Glomerular visceral epithelial cell (primary cell): ENCODE results near the gene TMC3.
A peak's percentile ranks its signal among the peaks of the same experiment; 100 is the strongest.
"Not testable (repeated sequence)": the region's sequence is repeated elsewhere in the genome, so short reads cannot be mapped to it uniquely, and the experiment has no call there.

Experiments
- DNase-seq: peaks from one replicate; pipeline ENCODE4 v3.0.0-alpha.2; 2016; ENCODE audit errors: extremely low spot score

Gene TMC3

DNA sequence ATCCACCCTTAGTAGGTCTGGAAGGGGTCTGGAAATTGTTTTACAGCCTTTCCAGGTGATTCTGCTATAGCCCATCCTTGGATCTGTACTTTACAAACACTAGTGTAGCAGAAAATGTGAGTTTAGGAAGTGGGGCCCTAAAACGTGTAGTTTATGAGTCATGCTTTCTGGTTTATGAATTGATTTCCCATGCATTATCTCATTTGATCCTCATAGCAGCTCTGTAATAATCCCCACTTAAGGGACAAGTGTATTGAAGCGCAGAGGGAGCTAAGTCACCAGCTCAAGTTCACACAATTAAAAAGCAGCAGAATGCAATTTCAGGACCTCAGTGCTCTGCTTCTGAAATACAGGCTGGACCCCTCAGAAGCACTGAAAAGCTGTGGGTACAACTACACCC is 27.4 kb downstream of the TMC3 start:
- DNase-seq = no peak

- DNase-seq = no peak
These were observed 30.6 kb downstream of the TMC3 start for GRCh38 chr15:81343371-81343770.

DNA sequence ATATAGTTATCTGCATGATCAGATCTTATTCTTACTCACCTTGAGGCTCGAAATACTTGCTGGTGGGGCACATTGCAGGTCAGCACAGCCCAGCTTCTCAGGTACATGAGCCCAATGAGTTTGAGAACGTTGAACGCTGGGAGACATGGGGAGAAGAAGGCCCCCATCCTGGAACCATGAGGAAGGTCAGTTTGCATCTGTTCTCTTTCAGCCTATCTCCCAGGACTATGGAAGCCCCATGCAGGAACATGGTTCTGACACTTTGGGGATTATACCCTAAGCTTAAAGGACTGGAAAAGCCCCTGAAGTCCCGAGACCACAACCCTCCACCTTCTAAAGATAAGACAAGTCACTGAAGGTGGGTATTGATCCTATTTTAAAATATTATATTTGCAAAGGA is 32.7 kb downstream of the TMC3 start:
- DNase-seq = no peak

GRCh38 chr15:81339851-81340250 is 34.2 kb downstream of the TMC3 start:
- no peak for DNase-seq

- DNase-seq = no peak
These were observed 34.7 kb downstream of the TMC3 start for GRCh38 chr15:81339321-81339720.

DNA sequence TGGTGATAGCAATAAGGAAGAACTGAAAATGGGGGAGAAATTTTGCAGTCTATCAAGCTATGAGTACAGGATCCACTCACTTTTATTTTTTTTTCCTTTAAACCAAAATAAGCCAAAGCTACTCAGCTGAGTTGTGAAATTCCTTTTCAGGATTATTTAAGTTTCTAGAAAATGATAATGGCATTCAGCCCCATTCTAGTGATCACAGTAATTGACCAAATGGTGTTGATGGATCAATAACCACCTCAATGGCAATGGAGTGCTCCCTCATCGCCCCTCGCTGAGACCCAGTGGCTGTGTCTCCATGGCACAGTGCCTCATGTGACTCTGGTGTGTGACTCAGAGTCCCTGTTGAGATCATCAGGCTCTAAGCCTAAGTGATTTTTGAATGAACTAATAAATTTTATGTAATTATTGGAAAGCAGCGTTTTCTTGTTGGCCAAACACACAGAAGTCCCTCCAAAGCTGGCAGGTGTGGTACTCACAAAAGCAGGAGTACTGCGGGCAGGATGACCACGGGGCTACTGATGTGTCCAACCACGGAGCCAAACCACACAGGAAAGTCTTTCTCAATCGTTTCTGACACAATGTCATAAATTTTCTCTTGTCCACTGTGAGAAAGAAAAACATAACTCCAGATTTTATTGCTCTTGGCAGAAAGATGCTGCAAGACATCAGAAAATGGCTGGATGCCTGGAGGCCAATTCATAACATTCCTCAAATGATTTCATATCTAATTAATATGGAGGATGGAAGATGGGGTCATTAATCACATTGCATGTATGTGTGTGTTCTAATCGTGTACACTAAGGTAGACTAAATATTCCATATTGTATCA is 35.6 kb downstream of the TMC3 start:
- peak; percentile 81 for DNase-seq

DNA sequence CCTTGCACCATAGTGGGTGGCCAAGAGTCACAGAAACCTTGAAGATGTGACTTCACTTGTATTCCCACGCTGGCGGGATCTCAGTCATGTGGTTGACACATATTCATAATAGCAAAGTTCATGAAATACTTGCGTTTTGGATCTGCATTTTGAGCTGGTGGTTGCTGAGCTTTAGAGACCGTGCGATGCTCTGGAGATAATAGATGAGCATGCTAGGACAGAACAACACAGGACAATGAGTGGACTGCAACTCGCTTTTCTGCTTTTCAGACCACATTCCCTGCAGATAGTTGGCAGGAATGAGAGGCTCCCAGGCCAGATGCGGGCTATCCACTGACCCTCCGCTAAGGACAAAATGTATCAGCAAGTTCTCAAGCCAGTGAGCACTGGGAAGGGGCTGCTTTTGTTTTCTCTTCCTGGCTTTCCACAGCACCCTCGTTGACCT is 36.3 kb downstream of the TMC3 start:
- no peak for DNase-seq

DNA sequence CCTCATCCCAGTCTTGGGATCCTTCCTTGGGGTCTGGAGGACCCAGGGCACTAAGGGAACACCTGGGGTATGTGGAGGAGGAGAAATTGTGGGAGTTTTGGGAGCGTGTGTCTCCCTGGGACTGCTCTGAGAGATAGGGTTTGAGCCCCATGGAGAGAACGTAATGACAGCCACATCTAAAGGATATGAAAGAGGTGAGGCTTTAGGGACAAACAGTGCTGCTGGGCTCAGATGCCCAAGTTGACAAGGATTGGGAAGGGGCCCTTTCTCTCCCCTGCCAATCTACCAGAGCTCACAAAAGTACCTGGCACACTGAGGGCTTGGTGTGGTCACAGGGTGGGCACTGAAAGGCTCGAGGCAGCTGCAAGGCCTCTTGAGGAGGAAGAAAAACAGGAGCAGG is 36.8 kb downstream of the TMC3 start:
- no peak for DNase-seq

- no peak for DNase-seq
These were observed 37.4 kb downstream of the TMC3 start for GRCh38 chr15:81336568-81336967.

- no peak for DNase-seq
These were observed 38.4 kb downstream of the TMC3 start for GRCh38 chr15:81335631-81336030.

DNA sequence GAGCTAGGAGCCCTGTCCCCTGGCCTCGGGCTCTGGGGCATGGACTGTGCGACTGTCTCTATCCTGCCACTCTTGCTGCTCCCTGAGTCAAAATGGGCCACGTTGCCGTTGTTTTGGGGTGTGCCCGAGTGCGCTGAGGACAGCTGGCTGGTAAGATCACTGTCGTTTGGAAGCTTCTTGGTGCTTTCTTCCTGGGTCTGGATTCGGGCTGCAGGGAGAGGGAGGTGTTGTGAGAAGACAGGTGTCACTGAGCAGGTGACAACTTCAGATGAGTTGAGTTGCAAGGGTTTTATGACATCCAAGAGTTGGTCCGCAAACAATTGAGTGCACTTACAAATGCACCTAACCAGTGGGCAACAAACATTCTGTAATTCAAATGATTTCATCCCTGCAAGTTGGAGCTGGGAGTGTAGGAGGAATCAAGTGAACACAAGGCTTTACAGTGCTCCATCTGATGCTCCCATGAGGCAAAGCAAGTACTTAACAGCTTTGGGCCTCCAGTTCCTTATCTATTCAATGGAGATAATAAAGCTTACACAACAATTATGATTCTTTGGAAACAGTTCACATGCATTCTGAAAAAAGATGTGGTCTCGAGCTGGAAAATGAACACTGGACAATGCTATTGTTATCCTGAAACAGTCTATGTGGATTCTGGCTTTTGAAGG is 39.1 kb downstream of the TMC3 start:
- no peak for DNase-seq

DNA sequence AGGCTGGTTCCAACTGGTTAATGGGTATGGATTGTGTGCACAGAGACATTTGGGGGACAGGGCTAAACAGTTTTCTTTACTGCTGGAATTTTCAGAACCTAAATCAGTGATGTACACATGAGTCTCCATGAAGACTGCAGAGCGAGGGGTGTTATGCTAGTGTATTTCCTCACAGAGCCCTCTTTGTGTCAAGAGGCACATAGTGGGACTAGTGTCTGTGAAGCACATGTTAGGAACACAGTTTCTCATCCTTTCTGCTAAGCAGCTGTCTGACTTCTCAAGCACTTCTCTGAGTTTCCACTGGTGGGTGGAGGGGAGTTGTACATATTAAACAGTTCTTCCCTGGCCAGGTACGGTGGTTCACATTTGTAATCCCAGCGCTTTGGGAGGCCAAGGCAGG is 40.6 kb downstream of the TMC3 start:
- no peak for DNase-seq

DNA sequence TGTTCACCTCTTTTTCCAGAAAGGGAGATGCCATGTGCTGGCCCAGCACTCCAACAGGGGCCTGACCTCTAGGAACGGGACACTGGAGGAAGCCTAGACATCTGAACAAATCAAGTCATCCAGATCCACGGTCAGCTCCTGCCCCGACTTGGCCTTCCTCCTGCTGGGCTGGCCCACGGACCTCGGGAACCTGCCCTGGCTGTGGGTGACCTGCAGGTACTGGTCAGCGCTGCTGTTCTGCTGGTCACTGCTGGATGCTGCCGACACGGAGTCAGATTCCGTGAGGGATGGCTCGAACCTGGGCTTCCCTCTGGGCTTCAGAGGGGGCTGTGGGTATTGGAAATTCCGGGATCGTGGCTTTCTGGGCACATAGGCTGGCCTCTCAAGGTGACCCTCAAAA is 41.7 kb downstream of the TMC3 start:
- no peak for DNase-seq

DNA sequence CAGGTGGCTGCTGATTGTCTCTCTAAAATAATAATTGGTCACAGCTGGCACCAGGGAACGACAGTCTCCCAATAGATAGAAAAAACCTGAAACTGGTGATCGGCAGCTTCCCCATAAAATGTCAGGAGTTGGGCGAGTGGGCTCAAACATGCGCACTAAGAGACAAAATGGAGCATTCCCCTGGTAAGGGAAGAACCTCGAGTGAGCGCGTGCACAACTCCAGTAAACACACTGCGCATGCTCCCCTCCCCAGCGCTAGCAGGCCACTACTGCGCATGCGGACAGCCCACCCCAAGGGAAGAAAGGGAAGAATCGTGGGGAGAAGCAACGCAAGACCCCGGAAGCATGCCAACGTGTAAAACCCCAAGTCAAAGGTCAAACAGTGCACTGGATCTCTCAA is 42.4 kb downstream of the TMC3 start:
- DNase-seq = no peak

GRCh38 chr15:81331141-81331540 is 42.9 kb downstream of the TMC3 start:
- DNase-seq = not testable (repeated sequence)

GRCh38 chr15:81330366-81331090 is 43.5 kb downstream of the TMC3 start:
- no peak for DNase-seq

DNA sequence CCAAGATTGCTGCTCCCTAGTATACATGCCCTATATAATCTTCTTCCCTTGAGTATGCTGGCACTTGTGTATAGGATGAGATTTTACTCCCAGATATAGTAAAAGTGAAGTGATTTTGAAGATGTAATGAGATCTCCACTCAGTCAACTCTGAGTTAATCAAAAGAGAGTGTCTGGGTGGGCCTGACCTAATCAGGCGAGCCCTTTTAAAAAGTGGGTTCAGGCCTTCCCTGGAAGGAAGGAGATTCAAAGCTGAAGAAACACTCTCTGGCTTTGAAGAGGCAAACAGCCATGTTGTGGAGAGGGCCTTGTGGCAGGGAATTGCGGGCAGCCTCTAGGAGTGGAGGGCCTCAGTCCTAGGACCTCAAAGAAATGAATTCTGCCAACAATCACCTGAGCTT is 44.6 kb downstream of the TMC3 start:
- DNase-seq = no peak

DNA sequence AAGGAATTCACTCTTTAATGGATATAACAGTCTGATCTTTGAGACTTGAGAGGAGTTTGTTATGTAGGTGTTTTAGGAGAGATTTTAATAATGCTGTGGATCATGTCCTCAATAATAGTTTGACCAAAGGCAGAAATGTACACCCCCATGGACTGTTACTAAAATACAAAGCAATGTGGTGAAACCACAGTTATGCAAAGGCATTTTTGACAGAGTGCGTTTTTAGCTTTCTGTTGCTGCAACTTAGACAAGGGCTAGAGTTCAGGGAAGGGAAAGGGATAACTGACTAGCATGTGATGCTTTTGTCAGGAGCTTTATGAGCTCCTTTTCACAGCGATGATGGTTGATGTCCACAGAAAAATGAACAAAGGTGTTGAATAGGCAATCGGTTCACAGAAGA is 46.5 kb downstream of the TMC3 start:
- peak; percentile 79 for DNase-seq

- peak; percentile 33 for DNase-seq
These were observed 47.4 kb downstream of the TMC3 start for GRCh38 chr15:81326466-81327212.

DNA sequence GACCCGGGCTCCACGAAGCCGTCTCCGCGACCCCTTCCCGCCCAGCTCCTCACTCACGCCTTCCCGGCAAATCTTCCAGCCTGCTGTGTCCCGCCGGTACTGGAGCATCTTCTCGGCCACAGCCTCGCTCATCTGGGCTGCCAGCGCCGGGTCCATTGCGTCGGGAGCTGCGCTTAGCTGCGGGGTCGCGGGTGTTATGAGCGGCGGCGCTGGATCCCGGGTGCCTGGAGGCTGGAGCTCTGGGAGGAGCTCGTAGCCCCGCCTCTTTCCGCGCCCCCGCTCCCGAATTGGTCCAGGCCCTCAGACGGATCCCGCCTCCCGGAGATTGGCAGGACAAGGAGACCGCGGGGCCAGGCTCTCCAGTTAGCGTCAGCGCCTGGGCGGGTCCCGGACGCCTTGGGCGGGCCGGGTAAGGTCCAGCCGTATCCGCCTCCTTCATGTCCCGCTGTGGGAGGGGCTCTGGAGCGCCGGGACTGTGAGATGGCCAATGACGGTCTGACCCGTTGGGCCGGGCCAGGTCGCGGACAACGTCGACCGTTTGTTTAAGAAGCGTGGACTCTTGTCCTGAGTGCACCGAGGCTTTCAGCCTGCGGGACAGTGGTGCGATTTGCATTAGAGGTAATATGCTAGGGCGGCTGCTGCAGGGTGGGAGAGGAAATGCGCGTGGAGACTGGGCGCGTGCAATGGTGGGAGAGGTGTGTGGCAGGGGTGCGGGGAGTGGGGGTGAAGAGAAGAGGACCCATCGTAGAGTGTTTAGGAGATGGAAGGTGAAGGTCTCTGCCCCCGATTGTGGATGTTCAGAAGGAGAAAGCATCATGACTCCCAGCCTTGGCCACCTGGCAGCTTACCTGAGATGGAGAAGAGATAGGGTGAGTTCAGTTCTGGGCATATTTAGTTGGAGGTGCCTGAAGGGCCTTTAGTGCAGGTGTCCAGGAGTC is 49.8 kb downstream of the TMC3 start, which contains the start of gene STARD5:
Gene STARD5 (minus strand): TSS at position 198 of the 938 bp plus-strand sequence. CDS start 42 bp downstream, at position 156.
- DNase-seq = peak; percentile 97

DNA sequence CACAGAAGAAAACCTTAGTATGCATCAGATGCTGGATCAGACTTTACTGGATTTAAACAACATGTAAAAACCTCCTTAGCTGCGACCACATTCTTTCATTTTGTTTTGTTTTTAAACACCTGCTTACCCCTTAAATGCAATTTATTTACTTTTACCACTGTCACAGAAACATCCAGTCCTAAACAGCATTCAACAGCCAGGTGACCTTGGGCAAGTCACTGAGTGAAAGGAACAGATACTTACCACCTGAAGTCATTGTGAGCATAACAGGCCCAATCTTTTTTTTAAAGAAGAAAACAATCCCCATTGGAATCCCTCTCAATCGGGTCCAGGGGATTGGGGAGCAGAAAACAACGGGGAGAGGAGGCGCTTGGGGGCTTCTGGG is 50.5 kb downstream of the TMC3 start:
- no peak for DNase-seq
